Activated naive CD8-positive, alpha-beta T cell (primary cell): ENCODE results near the gene NRL.

Source experiments
- H3K27ac Mint-ChIP-seq: one replicate; pipeline ENCODE4 v1.8.0; 2021; ENCODE audit warnings: mixed read lengths
- H3K27me3 Mint-ChIP-seq: one replicate; pipeline ENCODE4 v1.8.0; 2021; ENCODE audit warnings: mixed read lengths
- H3K36me3 Mint-ChIP-seq: one replicate; pipeline ENCODE4 v1.8.0; 2021; ENCODE audit warnings: mixed read lengths
- H3K4me1 Mint-ChIP-seq: one replicate; pipeline ENCODE4 v1.8.0; 2021; ENCODE audit warnings: low read depth, mixed read lengths
- H3K4me3 Mint-ChIP-seq: one replicate; pipeline ENCODE4 v1.8.0; 2021; ENCODE audit warnings: mild to moderate bottlenecking, mixed read lengths
- H3K9me3 Mint-ChIP-seq: one replicate; pipeline ENCODE4 v1.8.0; 2021; ENCODE audit warnings: low read depth, mixed read lengths

NRL gene

DNA sequence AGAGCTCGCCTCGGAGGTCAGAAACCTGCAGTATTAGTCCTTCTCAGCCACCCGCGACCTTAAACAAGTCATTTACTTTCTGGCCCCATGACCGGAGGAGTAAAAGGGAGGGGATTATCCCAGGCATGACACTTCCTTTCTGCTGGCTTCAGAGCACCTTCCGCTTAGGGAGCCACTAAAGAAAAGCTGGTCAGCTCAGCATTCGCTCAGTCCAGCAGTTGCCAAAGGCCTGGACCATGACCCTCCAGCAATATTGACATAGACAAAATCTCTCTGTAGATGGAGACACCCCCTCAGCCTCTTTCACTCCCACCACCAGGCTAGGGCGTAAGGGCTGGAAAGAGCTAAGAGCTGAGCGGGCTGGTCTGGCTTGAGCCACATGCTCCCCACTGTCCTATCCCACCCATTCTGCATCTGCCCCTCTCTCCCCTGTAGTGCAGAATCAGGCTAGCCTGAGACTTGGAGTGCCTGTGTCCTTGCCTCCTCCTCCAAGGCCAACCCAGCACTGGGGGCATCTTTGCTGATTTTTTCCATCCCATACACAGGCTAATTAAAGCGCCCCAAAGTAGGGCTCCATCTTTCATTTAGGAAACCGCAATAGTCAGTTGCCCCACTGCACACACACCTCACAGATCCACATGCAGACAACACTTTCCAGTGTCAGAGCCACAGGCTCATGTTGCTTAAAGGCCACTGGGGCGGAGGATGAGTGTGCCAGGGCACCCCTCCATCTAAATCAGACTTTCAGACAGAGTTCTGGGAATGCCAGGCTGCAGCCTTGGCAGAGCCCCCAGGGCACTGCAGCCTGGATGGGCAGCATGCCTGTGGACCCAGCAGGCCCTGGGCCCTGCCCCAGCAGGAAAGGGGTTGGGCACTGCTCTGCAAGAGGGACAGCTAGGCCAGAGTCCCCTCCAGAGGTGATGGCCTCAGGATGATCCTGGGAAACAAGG is 47.3 kb downstream of the NRL start:
- H3K27me3 Mint-ChIP-seq, result peaks cover 4% of the 10 kb centered on the region
- no peaks in the 10 kb centered on the region for H3K36me3 Mint-ChIP-seq
- peaks cover 8% of the 10 kb centered on the region for H3K4me1 Mint-ChIP-seq
- no peak overlapping the region for H3K4me3 Mint-ChIP-seq
- no peak overlapping the region for H3K27ac Mint-ChIP-seq
- no peaks in the 10 kb centered on the region for H3K9me3 Mint-ChIP-seq

DNA sequence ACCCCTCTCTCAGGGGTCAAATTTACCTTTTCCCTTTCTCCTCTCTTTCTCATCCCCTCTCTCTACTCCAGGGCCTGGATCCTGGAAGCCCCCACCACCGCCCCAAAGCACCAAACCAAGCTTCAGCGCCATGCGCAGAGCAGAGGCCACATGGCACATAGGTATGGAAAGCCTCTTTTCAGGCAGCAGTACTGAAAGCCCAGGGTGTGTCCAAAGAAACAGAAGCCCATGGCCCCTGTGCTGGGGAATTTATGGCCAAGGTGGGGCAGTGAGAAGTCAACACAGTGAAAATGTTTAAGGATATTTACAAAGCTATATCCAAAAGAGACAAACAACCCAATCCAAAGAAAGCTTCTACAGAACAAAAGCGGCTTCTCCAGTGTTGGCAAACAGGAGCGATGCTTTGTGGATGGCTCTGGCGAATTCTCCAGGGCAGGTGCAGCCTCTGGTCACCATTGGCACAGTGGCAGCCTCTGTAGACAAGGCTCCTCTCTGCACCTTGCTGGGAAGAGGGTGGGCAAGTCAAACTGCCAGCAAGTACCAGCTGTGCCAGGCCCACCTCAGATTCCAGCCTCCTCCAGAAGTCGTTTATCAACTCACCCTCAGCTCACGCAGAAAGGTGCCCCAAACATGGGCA is 48.1 kb downstream of the NRL start:
- Mint-ChIP-seq H3K27ac (no peak overlapping the region), H3K27me3 (peaks cover 4% of the 10 kb centered on the region), H3K9me3 (no peaks in the 10 kb centered on the region), H3K4me1 (peaks cover 8% of the 10 kb centered on the region), H3K36me3 (no peaks in the 10 kb centered on the region), H3K4me3 (no peak overlapping the region)

DNA sequence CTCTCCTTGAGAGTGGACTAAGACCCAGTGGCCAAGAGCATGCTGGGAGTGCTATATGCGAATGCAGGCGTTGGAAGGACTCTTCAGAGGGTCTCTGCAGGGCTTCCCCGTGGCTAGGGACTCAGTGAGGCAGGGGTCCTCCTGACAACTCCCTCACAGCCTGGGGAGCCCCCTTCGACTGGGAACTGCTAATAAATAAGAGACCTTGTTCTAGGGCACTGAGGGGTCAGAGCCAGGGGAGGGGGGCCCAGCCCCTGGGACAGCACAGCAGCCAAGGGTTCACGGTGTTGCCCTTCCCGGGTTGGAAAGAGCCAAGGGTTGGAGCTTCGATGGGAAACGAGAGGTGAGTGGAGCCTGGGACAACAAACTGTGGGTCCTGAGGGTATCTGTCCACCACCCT is 49.3 kb downstream of the NRL start:
- Mint-ChIP-seq H3K36me3 (no peaks in the 10 kb centered on the region), H3K27ac (no peak overlapping the region), H3K9me3 (no peaks in the 10 kb centered on the region), H3K4me3 (no peak overlapping the region), H3K4me1 (no peaks in the 10 kb centered on the region), H3K27me3 (no peaks in the 10 kb centered on the region)

GRCh38 chr14:24064856-24065255 is 49.9 kb downstream of the NRL start:
- H3K4me3 Mint-ChIP-seq, result no peak overlapping the region
- H3K27me3 Mint-ChIP-seq, result no peaks in the 10 kb centered on the region
- no peaks in the 10 kb centered on the region for H3K4me1 Mint-ChIP-seq
- no peaks in the 10 kb centered on the region for H3K9me3 Mint-ChIP-seq
- no peaks in the 10 kb centered on the region for H3K36me3 Mint-ChIP-seq
- H3K27ac Mint-ChIP-seq, result no peak overlapping the region

GRCh38 chr14:24064091-24064795 is 50.5 kb downstream of the NRL start:
- no peaks in the 10 kb centered on the region for H3K36me3 Mint-ChIP-seq
- H3K27ac Mint-ChIP-seq, result no peak overlapping the region
- no peak overlapping the region for H3K4me3 Mint-ChIP-seq
- H3K27me3 Mint-ChIP-seq, result no peaks in the 10 kb centered on the region
- no peaks in the 10 kb centered on the region for H3K4me1 Mint-ChIP-seq
- no peaks in the 10 kb centered on the region for H3K9me3 Mint-ChIP-seq

DNA sequence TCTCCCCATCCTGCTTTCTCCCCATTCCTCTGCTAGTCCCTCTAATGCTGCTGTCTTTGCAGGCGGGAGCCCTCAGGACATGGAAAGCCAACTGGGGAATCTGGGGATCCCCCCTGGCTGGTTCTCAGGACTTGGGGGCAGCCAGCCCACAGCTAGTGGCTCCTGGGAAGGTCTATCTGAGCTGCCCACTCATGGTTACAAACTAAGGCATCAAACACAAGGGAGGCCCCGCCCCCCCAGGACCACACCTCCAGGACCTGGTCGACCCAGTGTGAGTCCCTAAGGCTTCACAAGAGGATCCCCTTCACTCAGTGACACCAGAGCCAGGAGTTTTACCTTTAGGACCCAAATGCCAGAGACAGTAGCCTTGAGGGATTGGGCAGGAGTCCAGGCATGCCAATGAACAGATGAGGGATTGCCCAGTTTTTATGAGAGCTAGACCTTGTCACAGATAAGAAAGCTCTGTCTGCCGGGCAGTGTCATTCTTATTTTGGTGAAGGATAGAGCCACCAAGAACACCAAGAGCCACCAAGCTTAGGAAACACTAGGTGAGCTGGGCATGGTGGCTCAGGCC is 51.4 kb downstream of the NRL start:
- H3K27ac Mint-ChIP-seq, result no peak overlapping the region
- H3K4me3 Mint-ChIP-seq, result no peak overlapping the region
- no peaks in the 10 kb centered on the region for H3K4me1 Mint-ChIP-seq
- H3K9me3 Mint-ChIP-seq, result no peaks in the 10 kb centered on the region
- H3K36me3 Mint-ChIP-seq, result no peaks in the 10 kb centered on the region
- no peaks in the 10 kb centered on the region for H3K27me3 Mint-ChIP-seq

DNA sequence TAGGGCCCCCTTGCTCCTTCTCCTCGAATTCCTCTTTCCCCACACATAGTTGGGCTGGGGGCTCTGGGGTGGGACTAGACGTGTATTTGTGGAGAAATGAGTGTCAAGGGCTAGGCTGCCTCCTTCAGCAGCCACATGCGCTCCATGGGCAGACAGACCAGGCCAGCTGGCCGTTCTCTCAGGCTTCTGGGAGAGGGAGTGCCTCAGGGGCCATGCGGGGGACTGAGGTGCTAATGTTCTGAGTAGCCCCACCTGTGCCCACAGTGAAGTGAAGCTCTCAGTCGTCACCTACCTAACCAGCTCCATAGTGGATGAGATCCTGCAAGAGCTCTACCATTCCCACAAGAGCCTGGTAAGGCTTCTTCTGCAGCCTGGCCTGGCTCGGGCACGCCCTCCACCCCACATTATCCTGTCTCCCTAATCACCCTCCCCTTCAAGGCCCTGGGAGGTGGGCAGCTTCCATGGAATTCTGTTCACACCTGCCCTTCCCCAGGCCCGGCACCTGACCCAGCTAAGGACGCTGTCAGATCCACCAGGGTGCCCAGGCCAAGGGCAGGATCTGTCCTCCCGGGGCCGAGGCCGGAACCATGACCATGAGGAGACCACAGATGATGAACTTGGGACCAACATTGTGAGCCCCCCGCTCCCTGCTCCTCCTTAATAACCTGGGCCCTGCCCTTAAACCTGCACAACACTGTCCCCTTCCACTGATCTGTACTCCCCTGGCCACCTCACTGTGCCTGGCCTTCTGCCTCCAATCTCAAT is 52.4 kb downstream of the NRL start:
- no peaks in the 10 kb centered on the region for H3K27me3 Mint-ChIP-seq
- no peaks in the 10 kb centered on the region for H3K4me1 Mint-ChIP-seq
- no peaks in the 10 kb centered on the region for H3K36me3 Mint-ChIP-seq
- no peak overlapping the region for H3K4me3 Mint-ChIP-seq
- H3K9me3 Mint-ChIP-seq, result no peaks in the 10 kb centered on the region
- H3K27ac Mint-ChIP-seq, result no peak overlapping the region

DNA sequence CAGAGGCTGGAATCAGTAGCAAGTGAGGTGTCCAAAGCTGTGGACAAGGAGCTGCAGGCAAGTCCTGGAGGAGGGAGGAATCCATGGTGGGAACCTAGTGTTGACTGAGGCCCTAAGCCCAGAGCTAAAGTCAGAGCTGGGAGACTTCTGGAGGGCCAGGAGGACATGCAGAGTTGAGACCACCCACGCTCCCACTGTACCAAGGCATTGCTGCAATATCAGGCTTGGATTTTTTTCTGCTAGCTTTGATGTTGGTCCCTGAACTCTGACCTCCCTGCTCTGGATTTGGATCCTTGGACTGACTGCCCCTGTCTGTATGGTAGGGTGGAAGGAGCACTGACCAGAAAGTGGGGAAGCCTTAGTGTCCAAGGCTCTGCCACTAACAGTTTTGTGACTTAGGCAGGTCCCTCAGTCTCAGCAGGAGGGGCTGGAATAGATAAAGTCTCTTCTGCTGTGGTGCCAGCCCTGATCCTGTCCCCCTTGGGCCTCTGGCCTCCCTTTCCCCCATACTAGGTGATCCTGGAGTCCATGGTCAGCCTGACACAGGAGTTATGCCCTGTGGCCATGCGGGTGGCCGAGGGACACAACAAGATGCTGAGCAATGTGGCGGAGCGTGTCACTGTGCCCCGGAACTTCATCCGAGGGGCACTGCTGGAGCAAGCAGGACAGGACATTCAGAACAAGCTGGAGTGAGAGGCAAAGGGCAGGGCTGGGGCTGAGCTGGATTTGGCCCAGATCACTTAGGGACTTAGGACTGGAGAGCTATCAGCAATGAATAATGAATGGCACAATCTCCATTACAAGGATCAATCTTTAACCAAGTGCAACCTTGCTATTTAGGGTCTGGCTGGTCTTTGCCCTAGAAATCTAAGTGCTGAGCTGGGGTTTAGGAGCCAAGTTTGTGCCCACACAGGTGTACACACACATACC is 53.5 kb downstream of the NRL start:
- no peaks in the 10 kb centered on the region for H3K4me1 Mint-ChIP-seq
- H3K4me3 Mint-ChIP-seq, result no peak overlapping the region
- no peaks in the 10 kb centered on the region for H3K9me3 Mint-ChIP-seq
- no peaks in the 10 kb centered on the region for H3K27me3 Mint-ChIP-seq
- H3K27ac Mint-ChIP-seq, result no peak overlapping the region
- H3K36me3 Mint-ChIP-seq, result no peaks in the 10 kb centered on the region

DNA sequence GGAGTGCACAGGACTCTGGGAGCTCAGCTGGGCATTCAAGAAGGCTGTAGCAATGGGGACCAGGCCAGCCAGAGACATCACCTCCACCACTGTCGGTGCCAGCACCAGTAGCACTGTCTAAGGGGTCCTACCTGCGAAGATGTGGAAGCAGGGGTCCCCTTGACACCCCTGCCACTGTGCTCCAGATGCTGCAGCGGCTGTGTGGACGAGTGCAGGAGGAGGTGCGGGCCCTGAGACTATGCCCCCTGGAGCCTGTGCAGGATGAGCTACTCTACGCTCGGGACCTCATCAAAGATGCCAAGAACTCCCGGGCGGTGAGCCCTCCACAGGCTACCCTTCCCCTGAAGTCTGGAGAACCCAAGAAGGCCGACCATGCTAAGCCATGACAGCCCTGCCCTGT is 54.3 kb downstream of the NRL start:
- no peak overlapping the region for H3K27ac Mint-ChIP-seq
- H3K4me3 Mint-ChIP-seq, result no peak overlapping the region
- H3K9me3 Mint-ChIP-seq, result no peaks in the 10 kb centered on the region
- no peaks in the 10 kb centered on the region for H3K27me3 Mint-ChIP-seq
- H3K4me1 Mint-ChIP-seq, result no peaks in the 10 kb centered on the region
- H3K36me3 Mint-ChIP-seq, result no peaks in the 10 kb centered on the region

DNA sequence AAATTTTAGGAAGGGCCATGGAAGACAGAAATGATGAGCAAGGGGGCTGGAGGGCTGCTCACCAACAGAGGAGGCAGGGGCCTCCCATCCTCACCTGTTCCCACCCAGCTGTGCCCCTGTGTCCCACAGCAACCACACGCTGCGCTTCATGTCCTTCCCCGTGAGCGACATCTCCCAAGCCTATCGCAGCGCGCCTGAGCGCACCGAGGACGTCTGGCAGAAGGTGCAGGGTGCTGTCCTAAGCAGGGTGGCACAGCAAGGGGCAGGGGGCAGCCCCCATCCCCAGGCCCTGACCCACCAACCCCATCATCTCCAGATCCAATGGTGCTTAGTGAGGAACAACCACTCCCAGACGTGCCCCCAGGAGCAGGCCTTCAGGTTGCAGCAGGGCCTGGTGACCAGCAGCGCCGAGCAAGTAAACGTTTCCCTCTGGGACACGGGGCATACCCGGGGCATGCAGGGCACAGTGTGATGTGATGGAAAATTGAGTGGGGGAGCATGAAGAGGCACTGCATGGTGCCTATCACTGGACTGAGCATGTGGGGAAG is 54.8 kb downstream of the NRL start:
- no peak overlapping the region for H3K4me3 Mint-ChIP-seq
- H3K27ac Mint-ChIP-seq, result no peak overlapping the region
- H3K9me3 Mint-ChIP-seq, result no peaks in the 10 kb centered on the region
- no peaks in the 10 kb centered on the region for H3K4me1 Mint-ChIP-seq
- no peaks in the 10 kb centered on the region for H3K36me3 Mint-ChIP-seq
- H3K27me3 Mint-ChIP-seq, result peaks cover under 1% of the 10 kb centered on the region

- Mint-ChIP-seq H3K27me3 (peaks cover 4% of the 10 kb centered on the region), H3K27ac (no peak overlapping the region), H3K4me1 (no peaks in the 10 kb centered on the region), H3K9me3 (no peaks in the 10 kb centered on the region), H3K4me3 (no peak overlapping the region), H3K36me3 (no peaks in the 10 kb centered on the region)
These were observed 55.7 kb downstream of the NRL start for GRCh38 chr14:24058951-24059475.

DNA sequence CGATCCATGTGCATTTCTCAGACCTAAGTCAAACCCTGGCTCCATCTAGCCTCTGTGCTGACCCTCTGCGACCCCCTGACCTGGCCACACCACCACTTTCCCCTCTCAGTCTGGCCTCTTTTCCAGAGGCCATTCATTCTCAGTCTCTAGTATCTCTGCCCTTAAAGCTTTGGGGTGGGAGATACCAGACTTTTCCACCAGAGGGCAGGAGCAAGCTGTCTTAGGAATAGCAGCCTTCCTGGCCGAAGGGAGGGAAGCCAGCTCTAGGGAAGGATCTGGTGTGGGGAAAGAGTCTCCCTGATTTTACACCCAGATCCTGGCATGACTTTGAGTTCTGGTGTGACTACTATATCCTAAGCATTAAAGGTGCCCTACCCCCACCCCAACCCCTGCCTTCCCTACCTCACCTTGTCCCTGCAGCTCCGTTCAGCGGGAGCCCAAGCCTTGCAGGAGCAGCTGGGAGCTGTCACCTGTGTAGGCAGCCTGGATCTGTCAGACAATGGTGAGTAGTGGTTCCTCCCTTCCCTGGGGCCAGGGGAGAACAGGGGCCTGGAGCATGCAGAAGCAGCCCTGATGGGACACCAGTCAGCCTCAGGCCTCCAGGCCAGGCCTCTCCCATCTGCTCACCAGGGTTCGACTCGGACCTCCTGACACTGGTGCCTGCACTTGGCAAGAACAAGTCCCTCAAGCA is 56.3 kb downstream of the NRL start:
- no peaks in the 10 kb centered on the region for H3K36me3 Mint-ChIP-seq
- H3K4me3 Mint-ChIP-seq, result no peak overlapping the region
- H3K9me3 Mint-ChIP-seq, result no peaks in the 10 kb centered on the region
- peaks cover 4% of the 10 kb centered on the region for H3K27me3 Mint-ChIP-seq
- H3K4me1 Mint-ChIP-seq, result peaks cover 4% of the 10 kb centered on the region
- H3K27ac Mint-ChIP-seq, result no peak overlapping the region

DNA sequence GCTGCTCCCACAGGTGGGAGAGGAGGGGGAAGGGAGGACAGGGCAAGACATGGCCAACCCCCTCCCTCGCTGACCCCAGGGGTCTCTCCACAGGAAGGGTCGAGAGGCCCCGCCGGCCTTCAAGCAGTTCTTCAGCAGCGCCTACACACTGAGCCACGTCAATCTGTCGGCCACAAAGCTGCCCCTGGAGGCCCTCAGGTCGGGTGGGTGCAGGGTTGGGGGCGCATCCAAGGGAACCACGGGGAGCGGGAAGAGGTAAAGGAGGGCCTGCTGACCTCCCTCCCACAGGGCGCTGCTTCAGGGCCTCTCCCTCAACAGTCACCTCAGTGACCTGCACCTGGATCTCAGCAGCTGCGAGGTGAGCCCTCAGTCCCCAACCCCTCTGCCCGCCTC is 56.9 kb downstream of the NRL start:
- peaks cover 6% of the 10 kb centered on the region for H3K27me3 Mint-ChIP-seq
- H3K27ac Mint-ChIP-seq, result no peak overlapping the region
- H3K4me3 Mint-ChIP-seq, result no peak overlapping the region
- no peaks in the 10 kb centered on the region for H3K36me3 Mint-ChIP-seq
- peaks cover 10% of the 10 kb centered on the region for H3K4me1 Mint-ChIP-seq
- H3K9me3 Mint-ChIP-seq, result no peaks in the 10 kb centered on the region
